GM19397 (cell line): ENCODE results near the gene CABCOCO1.

Experiments used
- ATAC-seq: cut with Tn5 transposase; IDR thresholded peaks from one replicate; pipeline ENCODE4 v1.9.1; 2021; ENCODE audit warnings: mild to moderate bottlenecking, moderate library complexity; ENCODE audit not compliant: unreplicated experiment

CABCOCO1 gene

GRCh38 chr10:61804414-61804813 is 141.7 kb downstream of the CABCOCO1 start:
- ATAC-seq = no peak

GRCh38 chr10:61805091-61805490 is 142.4 kb downstream of the CABCOCO1 start:
- ATAC-seq = no peak

- no peak for ATAC-seq
Measured at GRCh38 chr10:61810263-61810662, 147.5 kb downstream of the CABCOCO1 start.

GRCh38 chr10:61812052-61812721 is 149.5 kb downstream of the CABCOCO1 start:
- ATAC-seq = no peak

GRCh38 chr10:61812920-61813319 is 150.2 kb downstream of the CABCOCO1 start:
- ATAC-seq = no peak

GRCh38 chr10:61814160-61814559 is 151.4 kb downstream of the CABCOCO1 start:
- no peak for ATAC-seq

GRCh38 chr10:61815496-61815895 is 152.8 kb downstream of the CABCOCO1 start:
- ATAC-seq = no peak
